HEK293 (cell line): ENCODE measurements around the gene POLN.

ENCODE experiments used
- CTCF ChIA-PET: fragments of 350-600 bp; formaldehyde crosslinking; extraction: SDS; loops from one replicate; lab custom pipeline; 2021; ENCODE audit warnings: antibody characterized with exemption; lab: Yijun Ruan, JAX
- POLR2A ChIA-PET: fragments of 300-600 bp; formaldehyde crosslinking; extraction: SDS; loops from one replicate; lab custom pipeline; 2020; ENCODE audit warnings: antibody characterized with exemption, inconsistent platforms; lab: Yijun Ruan, JAX
- H3K27ac ChIP-seq: fragments of 200-500 bp; sonication (Bioruptor generic); 2 replicates; pipeline ENCODE4 v1.5.1; 2014; ENCODE audit warnings: low read depth, low read length, control low read depth, inconsistent platforms; ENCODE audit errors: extremely low read depth
- H3K36me3 ChIP-seq, 2 experiments: fragments of 200-500 bp in 1 of 2; sonication (Bioruptor generic) in 1 of 2; 1 replicate in 1 of 2; 2 replicates in 1 of 2; pipeline ENCODE4 v1.5.1; 2014 to 2017; ENCODE audit warnings: inconsistent platforms in 2 of 2, low read length in 2 of 2; ENCODE audit not compliant: control insufficient read depth in 2 of 2, insufficient read depth in 1 of 2
- H3K4me1 ChIP-seq: fragments of 200-500 bp; sonication (Bioruptor generic); 2 replicates; pipeline ENCODE4 v1.5.1; 2014; ENCODE audit warnings: mild to moderate bottlenecking, low read length, inconsistent platforms; ENCODE audit not compliant: control insufficient read depth, insufficient read depth
- H3K4me3 ChIP-seq: 2 replicates; pipeline ENCODE4 v1.5.1; 2011; ENCODE audit warnings: low read depth, mild to moderate bottlenecking, control low read depth, low read length, moderate library complexity
- H3K9me3 ChIP-seq: fragments of 200-500 bp; sonication (Bioruptor generic); 2 replicates; pipeline ENCODE4 v1.5.1; 2014; ENCODE audit warnings: low read depth, low read length, inconsistent platforms; ENCODE audit not compliant: control insufficient read depth, insufficient read depth
- IKZF3 ChIP-seq: fragments of 450-650 bp; IDR thresholded peaks from 2 replicates; pipeline ENCODE4 v1.5.0; 2018; ENCODE audit warnings: missing biosample characterization, mild to moderate bottlenecking, missing genetic modification characterization, moderate library complexity
- OVOL3 ChIP-seq: fragments of 450-650 bp; formaldehyde crosslinking; IDR thresholded peaks from 2 replicates; pipeline ENCODE4 v1.5.1; 2016; ENCODE audit warnings: missing biosample characterization, missing genetic modification characterization
- PATZ1 ChIP-seq: fragments of 450-650 bp; formaldehyde crosslinking; IDR thresholded peaks from 2 replicates; pipeline ENCODE4 v1.5.1; 2016; ENCODE audit warnings: missing biosample characterization, missing genetic modification characterization
- PRDM1 ChIP-seq: fragments of 450-650 bp; formaldehyde crosslinking; IDR thresholded peaks from 2 replicates; pipeline ENCODE4; 2016; ENCODE audit warnings: missing biosample characterization, missing genetic modification characterization
- ZBTB7A ChIP-seq: fragments of 450-650 bp; formaldehyde crosslinking; IDR thresholded peaks from 2 replicates; pipeline ENCODE4 v1.5.1; 2016; ENCODE audit warnings: low read depth, missing biosample characterization, missing genetic modification characterization
- ZFP69B ChIP-seq: fragments of 450-650 bp; formaldehyde crosslinking; IDR thresholded peaks from 2 replicates; pipeline ENCODE4 v1.5.1; 2016; ENCODE audit warnings: missing biosample characterization, missing genetic modification characterization
- ZNF184 ChIP-seq: fragments of 450-650 bp; IDR thresholded peaks from 2 replicates; pipeline ENCODE4 v1.5.1; 2018; ENCODE audit warnings: missing biosample characterization, mild to moderate bottlenecking, missing genetic modification characterization
- ZNF2 ChIP-seq: fragments of 450-650 bp; formaldehyde crosslinking; IDR thresholded peaks from 2 replicates; pipeline ENCODE4 v1.5.1; 2016; ENCODE audit warnings: missing biosample characterization, missing genetic modification characterization
- ZNF239 ChIP-seq: fragments of 450-650 bp; formaldehyde crosslinking; IDR thresholded peaks from 2 replicates; pipeline ENCODE4 v1.5.1; 2016; ENCODE audit warnings: missing biosample characterization, missing genetic modification characterization
- ZNF266 ChIP-seq: fragments of 450-650 bp; formaldehyde crosslinking; IDR thresholded peaks from 2 replicates; pipeline ENCODE4 v1.5.1; 2016; ENCODE audit warnings: missing biosample characterization, missing genetic modification characterization, low read depth
- ZNF350 ChIP-seq: fragments of 450-650 bp; formaldehyde crosslinking; IDR thresholded peaks from 2 replicates; pipeline ENCODE4 v1.5.0; 2017; ENCODE audit warnings: missing biosample characterization, mild to moderate bottlenecking, missing genetic modification characterization
- ZNF362 ChIP-seq: fragments of 450-650 bp; formaldehyde crosslinking; IDR thresholded peaks from 2 replicates; pipeline ENCODE4 v1.5.1; 2016; ENCODE audit warnings: missing biosample characterization, missing genetic modification characterization
- ZNF426 ChIP-seq: fragments of 450-650 bp; formaldehyde crosslinking; IDR thresholded peaks from 2 replicates; pipeline ENCODE4 v1.5.1; 2017; ENCODE audit warnings: missing biosample characterization, missing genetic modification characterization, mild to moderate bottlenecking, inconsistent platforms, moderate library complexity
- ZNF433 ChIP-seq: fragments of 450-650 bp; formaldehyde crosslinking; IDR thresholded peaks from 2 replicates; pipeline ENCODE4 v1.5.1; 2016; ENCODE audit warnings: missing biosample characterization, missing genetic modification characterization, low read depth
- ZNF544 ChIP-seq: fragments of 450-650 bp; formaldehyde crosslinking; IDR thresholded peaks from 2 replicates; pipeline ENCODE4 v1.5.0; 2017; ENCODE audit warnings: missing biosample characterization, missing genetic modification characterization
- ZNF660 ChIP-seq: fragments of 450-650 bp; IDR thresholded peaks from 2 replicates; pipeline ENCODE4 v1.5.1; 2018; ENCODE audit warnings: missing biosample characterization, mild to moderate bottlenecking, missing genetic modification characterization
- ZNF677 ChIP-seq: fragments of 450-650 bp; IDR thresholded peaks from 2 replicates; pipeline ENCODE4 v1.5.0; 2018; ENCODE audit warnings: missing biosample characterization, mild to moderate bottlenecking, missing genetic modification characterization, moderate library complexity
- ZSCAN23 ChIP-seq: fragments of 450-650 bp; formaldehyde crosslinking; IDR thresholded peaks from 2 replicates; pipeline ENCODE4 v1.5.1; 2016; ENCODE audit warnings: missing biosample characterization, missing genetic modification characterization
- TF ChIP-seq, protein P1 (sequence below): fragments of 450-650 bp; formaldehyde crosslinking; conservative IDR thresholded peaks from 2 replicates; pipeline ENCODE4 v1.5.1; 2016; ENCODE audit warnings: low read depth, missing biosample characterization, missing genetic modification characterization
- TF ChIP-seq, protein P2 (sequence below): fragments of 450-650 bp; formaldehyde crosslinking; IDR thresholded peaks from 2 replicates; pipeline ENCODE4 v1.5.1; 2017; ENCODE audit warnings: missing biosample characterization, missing genetic modification characterization
- TF ChIP-seq, protein P3 (sequence below): fragments of 450-650 bp; formaldehyde crosslinking; IDR thresholded peaks from 2 replicates; pipeline ENCODE4 v1.5.1; 2016; ENCODE audit warnings: missing biosample characterization, missing genetic modification characterization, borderline replicate concordance
- TF ChIP-seq, protein P4 (sequence below): fragments of 450-650 bp; formaldehyde crosslinking; IDR thresholded peaks from 2 replicates; pipeline ENCODE4; 2016; ENCODE audit warnings: missing biosample characterization, missing genetic modification characterization

POLN gene

GRCh38 chr4:2092669-2093053, 149.3 kb downstream of the POLN start (continued):
- TF ChIP-seq, protein P1, sequence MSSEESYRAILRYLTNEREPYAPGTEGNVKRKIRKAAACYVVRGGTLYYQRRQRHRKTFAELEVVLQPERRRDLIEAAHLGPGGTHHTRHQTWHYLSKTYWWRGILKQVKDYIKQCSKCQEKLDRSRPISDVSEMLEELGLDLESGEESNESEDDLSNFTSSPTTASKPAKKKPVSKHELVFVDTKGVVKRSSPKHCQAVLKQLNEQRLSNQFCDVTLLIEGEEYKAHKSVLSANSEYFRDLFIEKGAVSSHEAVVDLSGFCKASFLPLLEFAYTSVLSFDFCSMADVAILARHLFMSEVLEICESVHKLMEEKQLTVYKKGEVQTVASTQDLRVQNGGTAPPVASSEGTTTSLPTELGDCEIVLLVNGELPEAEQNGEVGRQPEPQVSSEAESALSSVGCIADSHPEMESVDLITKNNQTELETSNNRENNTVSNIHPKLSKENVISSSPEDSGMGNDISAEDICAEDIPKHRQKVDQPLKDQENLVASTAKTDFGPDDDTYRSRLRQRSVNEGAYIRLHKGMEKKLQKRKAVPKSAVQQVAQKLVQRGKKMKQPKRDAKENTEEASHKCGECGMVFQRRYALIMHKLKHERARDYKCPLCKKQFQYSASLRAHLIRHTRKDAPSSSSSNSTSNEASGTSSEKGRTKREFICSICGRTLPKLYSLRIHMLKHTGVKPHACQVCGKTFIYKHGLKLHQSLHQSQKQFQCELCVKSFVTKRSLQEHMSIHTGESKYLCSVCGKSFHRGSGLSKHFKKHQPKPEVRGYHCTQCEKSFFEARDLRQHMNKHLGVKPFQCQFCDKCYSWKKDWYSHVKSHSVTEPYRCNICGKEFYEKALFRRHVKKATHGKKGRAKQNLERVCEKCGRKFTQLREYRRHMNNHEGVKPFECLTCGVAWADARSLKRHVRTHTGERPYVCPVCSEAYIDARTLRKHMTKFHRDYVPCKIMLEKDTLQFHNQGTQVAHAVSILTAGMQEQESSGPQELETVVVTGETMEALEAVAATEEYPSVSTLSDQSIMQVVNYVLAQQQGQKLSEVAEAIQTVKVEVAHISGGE (tag by site-specific recombination), result no peak
- no peak for TF ChIP-seq PRDM1

GRCh38 chr4:2091990-2092668, 149.8 kb downstream of the POLN start:
- POLR2A ChIA-PET, result no interaction called here
- CTCF ChIA-PET, result no interaction called here
- H3K27ac ChIP-seq, result no peak overlapping the region
- peaks cover 0 to 8% of the 10 kb centered on the region in 2 experiments; a peak in 1 of 3 replicates for H3K36me3 ChIP-seq
- H3K4me1 ChIP-seq, result no peaks in the 10 kb centered on the region
- H3K4me3 ChIP-seq, result no peak overlapping the region
- TF ChIP-seq ZNF677 (tag by site-specific recombination) (no peak), ZNF660 (tag by site-specific recombination) (no peak), ZBTB7A (tag by site-specific recombination) (no peak)
- TF ChIP-seq, all 188 proteins: peak for 0
- H3K9me3 ChIP-seq, result no peaks in the 10 kb centered on the region

- H3K27ac ChIP-seq, result no peak overlapping the region
- peaks cover 0 to 7% of the 10 kb centered on the region in 2 experiments; a peak in 1 of 3 replicates for H3K36me3 ChIP-seq
- CTCF ChIA-PET, result interaction anchor here (0.6 kb wide), 1 partner anchor 67 kb away, joined by 3 read pairs; no protein-coding TSS in a partner anchor
- no peaks in the 10 kb centered on the region for H3K9me3 ChIP-seq
- H3K4me1 ChIP-seq, result no peaks in the 10 kb centered on the region
- H3K4me3 ChIP-seq, result no peak overlapping the region
- POLR2A ChIA-PET, result no interaction called here
- TF ChIP-seq OVOL3, result no peak
- TF ChIP-seq ZNF433 (tag by site-specific recombination), result no peak
- TF ChIP-seq IKZF3 (tag by site-specific recombination), result no peak
- no peak for TF ChIP-seq ZSCAN23
- TF ChIP-seq ZFP69B (tag by site-specific recombination), result no peak
- TF ChIP-seq, protein P2, sequence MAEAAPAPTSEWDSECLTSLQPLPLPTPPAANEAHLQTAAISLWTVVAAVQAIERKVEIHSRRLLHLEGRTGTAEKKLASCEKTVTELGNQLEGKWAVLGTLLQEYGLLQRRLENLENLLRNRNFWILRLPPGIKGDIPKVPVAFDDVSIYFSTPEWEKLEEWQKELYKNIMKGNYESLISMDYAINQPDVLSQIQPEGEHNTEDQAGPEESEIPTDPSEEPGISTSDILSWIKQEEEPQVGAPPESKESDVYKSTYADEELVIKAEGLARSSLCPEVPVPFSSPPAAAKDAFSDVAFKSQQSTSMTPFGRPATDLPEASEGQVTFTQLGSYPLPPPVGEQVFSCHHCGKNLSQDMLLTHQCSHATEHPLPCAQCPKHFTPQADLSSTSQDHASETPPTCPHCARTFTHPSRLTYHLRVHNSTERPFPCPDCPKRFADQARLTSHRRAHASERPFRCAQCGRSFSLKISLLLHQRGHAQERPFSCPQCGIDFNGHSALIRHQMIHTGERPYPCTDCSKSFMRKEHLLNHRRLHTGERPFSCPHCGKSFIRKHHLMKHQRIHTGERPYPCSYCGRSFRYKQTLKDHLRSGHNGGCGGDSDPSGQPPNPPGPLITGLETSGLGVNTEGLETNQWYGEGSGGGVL (tag by site-specific recombination), result no peak
- TF ChIP-seq, protein P3, sequence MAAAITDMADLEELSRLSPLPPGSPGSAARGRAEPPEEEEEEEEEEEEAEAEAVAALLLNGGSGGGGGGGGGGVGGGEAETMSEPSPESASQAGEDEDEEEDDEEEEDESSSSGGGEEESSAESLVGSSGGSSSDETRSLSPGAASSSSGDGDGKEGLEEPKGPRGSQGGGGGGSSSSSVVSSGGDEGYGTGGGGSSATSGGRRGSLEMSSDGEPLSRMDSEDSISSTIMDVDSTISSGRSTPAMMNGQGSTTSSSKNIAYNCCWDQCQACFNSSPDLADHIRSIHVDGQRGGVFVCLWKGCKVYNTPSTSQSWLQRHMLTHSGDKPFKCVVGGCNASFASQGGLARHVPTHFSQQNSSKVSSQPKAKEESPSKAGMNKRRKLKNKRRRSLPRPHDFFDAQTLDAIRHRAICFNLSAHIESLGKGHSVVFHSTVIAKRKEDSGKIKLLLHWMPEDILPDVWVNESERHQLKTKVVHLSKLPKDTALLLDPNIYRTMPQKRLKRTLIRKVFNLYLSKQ, result no peak
- no peak for TF ChIP-seq ZNF239
- TF ChIP-seq ZNF350, result no peak
- TF ChIP-seq ZNF544, result no peak
- TF ChIP-seq PATZ1 (tag by site-specific recombination), result no peak
- TF ChIP-seq ZNF2 (tag by site-specific recombination), result no peak
- TF ChIP-seq, protein P4, sequence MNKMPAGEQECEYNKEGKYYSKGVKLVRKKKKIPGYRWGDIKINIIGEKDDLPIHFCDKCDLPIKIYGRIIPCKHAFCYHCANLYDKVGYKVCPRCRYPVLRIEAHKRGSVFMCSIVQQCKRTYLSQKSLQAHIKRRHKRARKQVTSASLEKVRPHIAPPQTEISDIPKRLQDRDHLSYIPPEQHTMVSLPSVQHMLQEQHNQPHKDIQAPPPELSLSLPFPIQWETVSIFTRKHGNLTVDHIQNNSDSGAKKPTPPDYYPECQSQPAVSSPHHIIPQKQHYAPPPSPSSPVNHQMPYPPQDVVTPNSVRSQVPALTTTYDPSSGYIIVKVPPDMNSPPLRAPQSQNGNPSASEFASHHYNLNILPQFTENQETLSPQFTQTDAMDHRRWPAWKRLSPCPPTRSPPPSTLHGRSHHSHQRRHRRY, result no peak
- no peak for TF ChIP-seq ZNF184 (tag by site-specific recombination)
- no peak for TF ChIP-seq ZNF266 (tag by site-specific recombination)
- no peak for TF ChIP-seq ZNF426 (tag by site-specific recombination)
- no peak for TF ChIP-seq ZNF362
These were observed 151.3 kb downstream of the POLN start for GRCh38 chr4:2090642-2091041.
